ENCODE data around the gene SPATS2L. TPM values are rescaled to one million over a fixed set of nuclear protein-coding genes. Genes with fewer than 3 reads are reported as not detected.

Gene SPATS2L
- total RNA-seq, 4 donors from 2014 or later, result 33.4 to 236 (median 159) TPM

DNA sequence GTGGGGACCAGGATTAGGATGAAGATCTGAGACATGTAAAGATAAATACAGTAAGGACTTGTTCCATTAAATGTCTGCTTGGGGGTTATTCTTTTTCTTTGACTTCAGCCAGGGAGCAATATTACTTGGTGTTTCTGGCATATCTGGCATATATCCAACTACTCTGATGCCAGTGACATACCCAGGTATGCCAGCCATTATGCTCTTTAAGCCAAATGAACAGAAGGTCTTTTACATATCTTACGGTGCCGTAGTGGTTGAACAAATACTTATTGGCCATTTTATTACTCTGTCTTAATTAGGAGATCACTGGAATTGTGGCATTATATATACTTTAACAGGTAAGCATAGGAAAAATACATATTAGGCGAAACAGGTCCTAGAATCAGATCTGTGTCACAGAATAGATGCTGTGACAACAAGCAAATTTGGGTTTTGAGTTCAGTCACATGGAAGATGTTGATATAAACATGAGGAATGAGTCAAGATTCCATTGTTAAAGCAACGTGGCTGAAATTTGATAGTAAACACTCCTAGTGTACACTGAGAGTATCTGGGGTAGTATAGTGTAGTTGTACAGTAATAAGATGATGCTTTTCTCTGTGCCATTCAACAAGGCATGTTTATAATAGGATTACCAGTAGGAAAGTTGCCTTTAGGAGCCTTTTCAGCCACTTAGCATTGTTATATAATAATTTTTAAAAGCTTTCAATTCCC is 140.8 kb downstream of the SPATS2L start:
- TF ChIP-seq, protein P1, sequence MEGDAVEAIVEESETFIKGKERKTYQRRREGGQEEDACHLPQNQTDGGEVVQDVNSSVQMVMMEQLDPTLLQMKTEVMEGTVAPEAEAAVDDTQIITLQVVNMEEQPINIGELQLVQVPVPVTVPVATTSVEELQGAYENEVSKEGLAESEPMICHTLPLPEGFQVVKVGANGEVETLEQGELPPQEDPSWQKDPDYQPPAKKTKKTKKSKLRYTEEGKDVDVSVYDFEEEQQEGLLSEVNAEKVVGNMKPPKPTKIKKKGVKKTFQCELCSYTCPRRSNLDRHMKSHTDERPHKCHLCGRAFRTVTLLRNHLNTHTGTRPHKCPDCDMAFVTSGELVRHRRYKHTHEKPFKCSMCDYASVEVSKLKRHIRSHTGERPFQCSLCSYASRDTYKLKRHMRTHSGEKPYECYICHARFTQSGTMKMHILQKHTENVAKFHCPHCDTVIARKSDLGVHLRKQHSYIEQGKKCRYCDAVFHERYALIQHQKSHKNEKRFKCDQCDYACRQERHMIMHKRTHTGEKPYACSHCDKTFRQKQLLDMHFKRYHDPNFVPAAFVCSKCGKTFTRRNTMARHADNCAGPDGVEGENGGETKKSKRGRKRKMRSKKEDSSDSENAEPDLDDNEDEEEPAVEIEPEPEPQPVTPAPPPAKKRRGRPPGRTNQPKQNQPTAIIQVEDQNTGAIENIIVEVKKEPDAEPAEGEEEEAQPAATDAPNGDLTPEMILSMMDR (IDR thresholded peaks at IDR 0.05), result no peak
- TF ChIP-seq EP300 (IDR thresholded peaks at IDR 0.05; ENCODE audit: low read depth) (no peak), POLR2AphosphoS5 (IDR thresholded peaks at IDR 0.05) (no peak), POLR2A (IDR thresholded peaks at IDR 0.05) (no peak)
- Histone ChIP-seq H3K27me3 (no peaks in the 10 kb centered on the region), H3K27ac (no peak overlapping the region), H3K4me1 (peaks cover 0 to 10% (median 2%) of the 10 kb centered on the region in 4 donors), H3K36me3 (no peaks in the 10 kb centered on the region), H3K9me3 (no peaks in the 10 kb centered on the region), H3K4me3 (no peak overlapping the region)
- in situ Hi-C loops (cut with MboI; ENCODE audit: low pct_ligation_motif_present in 1 of 4, low pct_unique_long_range_greater_than_20kb in 1 of 4, low sequenced_read_pairs in 3 of 4), result no loop called here
- intact Hi-C loops (cut with DNase I; ENCODE audit: low total_unique reads), result no loop called here
- DNase-seq, result no peak
- 79% methylated on average over 4 of the region's 4 CpGs for WGBS, 2 donors (ENCODE audit: low coverage in 1 of 2)

DNA sequence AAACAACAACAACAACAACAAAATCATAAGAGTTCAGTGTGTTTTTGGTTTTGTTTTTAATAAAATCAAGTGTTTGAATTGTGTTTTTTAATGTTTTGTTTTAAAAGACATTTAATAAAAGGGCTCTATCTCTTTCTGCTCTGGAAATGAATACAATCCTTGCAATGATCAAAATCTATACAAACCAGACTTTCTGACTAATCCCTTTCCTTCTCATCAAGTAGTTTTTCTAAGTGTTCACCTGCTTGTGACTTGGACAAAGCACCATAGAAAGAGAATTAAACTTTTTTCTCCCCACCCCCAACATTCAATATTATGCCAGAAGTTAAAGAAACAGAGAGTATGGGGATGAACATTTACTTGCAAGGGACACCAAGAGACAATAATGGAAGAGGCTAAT is 142.0 kb downstream of the SPATS2L start:
- Histone ChIP-seq H3K4me1 (peaks cover 0 to 10% (median 2%) of the 10 kb centered on the region in 4 donors), H3K36me3 (no peaks in the 10 kb centered on the region), H3K4me3 (no peak overlapping the region), H3K27ac (no peak overlapping the region), H3K27me3 (no peaks in the 10 kb centered on the region), H3K9me3 (no peaks in the 10 kb centered on the region)
- no peak for DNase-seq
- intact Hi-C loops (cut with DNase I; ENCODE audit: low total_unique reads), result no loop called here
- in situ Hi-C loops (cut with MboI; ENCODE audit: low pct_ligation_motif_present in 1 of 4, low pct_unique_long_range_greater_than_20kb in 1 of 4, low sequenced_read_pairs in 3 of 4), result no loop called here
- no peak for TF ChIP-seq POLR2AphosphoS5 (IDR thresholded peaks at IDR 0.05)

DNA sequence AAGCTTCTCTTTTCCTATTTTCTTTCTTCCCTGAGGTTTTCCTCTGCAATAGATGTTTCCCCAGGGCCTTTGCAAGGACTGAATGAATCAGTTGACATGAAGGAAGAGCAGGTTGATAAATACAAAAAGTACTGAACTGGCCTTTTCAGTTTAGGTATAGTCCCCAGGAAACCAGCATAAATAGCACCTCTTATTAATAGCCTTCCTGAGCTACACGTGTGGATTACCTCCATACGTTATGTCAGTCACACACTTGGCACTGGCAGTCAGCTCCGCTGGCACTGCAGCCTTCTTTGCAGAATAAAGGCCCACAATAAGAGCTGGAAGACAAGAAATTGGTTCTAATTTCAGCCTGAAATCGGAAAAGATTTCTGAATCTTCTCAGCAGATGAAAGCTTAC is 142.7 kb downstream of the SPATS2L start:
- in situ Hi-C loops (cut with MboI; ENCODE audit: low pct_ligation_motif_present in 1 of 4, low pct_unique_long_range_greater_than_20kb in 1 of 4, low sequenced_read_pairs in 3 of 4) (no loop called here), intact Hi-C loops (cut with DNase I; ENCODE audit: low total_unique reads) (no loop called here)
- 77 to 86% methylated on average over 4 of the region's 4 CpGs for WGBS, 2 donors (ENCODE audit: low coverage in 1 of 2)
- Histone ChIP-seq H3K27ac (no peak overlapping the region), H3K4me3 (no peak overlapping the region), H3K36me3 (no peaks in the 10 kb centered on the region), H3K9me3 (no peaks in the 10 kb centered on the region), H3K4me1 (peaks cover 0 to 13% (median 0%) of the 10 kb centered on the region in 4 donors), H3K27me3 (no peaks in the 10 kb centered on the region)
- DNase-seq, result no peak
- TF ChIP-seq POLR2AphosphoS5 (IDR thresholded peaks at IDR 0.05) (no peak), EP300 (IDR thresholded peaks at IDR 0.05; ENCODE audit: low read depth) (no peak)
- TF ChIP-seq, protein P1 (IDR thresholded peaks at IDR 0.05), result no peak

DNA sequence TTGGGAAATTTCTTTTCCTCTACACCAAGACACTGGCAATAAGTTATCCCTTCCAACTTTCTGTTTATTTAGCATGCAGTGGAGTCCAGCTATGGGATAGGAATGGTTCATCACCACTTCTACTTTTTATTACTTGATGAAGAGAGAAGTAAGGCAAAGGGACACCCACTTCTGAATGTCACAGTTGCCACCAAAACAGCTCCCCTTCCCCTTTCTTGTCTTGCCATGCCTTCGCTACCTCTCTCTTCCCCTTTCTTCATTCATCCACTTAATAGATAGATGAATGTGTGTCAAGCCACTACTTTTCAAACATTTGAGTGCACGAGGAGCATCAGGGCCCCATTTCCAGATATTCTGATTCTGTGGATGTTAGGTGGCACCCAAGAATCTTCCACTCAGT is 143.8 kb downstream of the SPATS2L start:
- Histone ChIP-seq H3K36me3 (no peaks in the 10 kb centered on the region), H3K4me1 (peaks cover 0 to 23% (median 2%) of the 10 kb centered on the region in 4 donors), H3K27me3 (no peaks in the 10 kb centered on the region), H3K9me3 (no peaks in the 10 kb centered on the region), H3K27ac (no peak overlapping the region), H3K4me3 (no peak overlapping the region)
- no peak for DNase-seq
- intact Hi-C loops (cut with DNase I; ENCODE audit: low total_unique reads), result no loop called here
- TF ChIP-seq POLR2AphosphoS5 (IDR thresholded peaks at IDR 0.05), result no peak
- no peak for TF ChIP-seq POLR2A (IDR thresholded peaks at IDR 0.05)
- no peak for TF ChIP-seq EP300 (IDR thresholded peaks at IDR 0.05; ENCODE audit: low read depth)
- TF ChIP-seq, protein P1 (IDR thresholded peaks at IDR 0.05), result no peak
- in situ Hi-C loops (cut with MboI; ENCODE audit: low pct_ligation_motif_present in 1 of 4, low pct_unique_long_range_greater_than_20kb in 1 of 4, low sequenced_read_pairs in 3 of 4), result no loop called here
- WGBS, 2 donors (ENCODE audit: low coverage in 1 of 2), result 83 to 85% methylated on average over 2 of the region's 2 CpGs

DNA sequence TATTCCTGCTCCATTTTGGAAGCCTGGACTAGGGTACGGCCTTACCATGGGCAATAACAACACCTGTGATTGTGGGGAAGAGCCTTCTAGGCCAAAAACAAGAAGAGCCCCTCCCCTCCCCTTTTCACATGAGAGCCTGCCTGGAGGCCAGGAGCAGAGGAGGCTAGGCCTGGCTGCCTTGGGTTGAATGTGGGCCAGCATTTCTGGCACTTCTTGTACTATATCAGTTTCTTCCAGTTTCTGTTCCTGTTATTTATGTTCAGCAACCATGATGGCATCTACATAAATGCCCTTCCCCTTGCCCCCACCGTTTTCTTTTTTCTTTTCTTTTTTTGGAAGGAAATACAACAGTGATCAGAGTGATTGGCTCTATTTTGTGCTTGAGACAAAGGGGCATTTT is 145.0 kb downstream of the SPATS2L start:
- TF ChIP-seq EP300 (IDR thresholded peaks at IDR 0.05; ENCODE audit: low read depth) (no peak), POLR2AphosphoS5 (IDR thresholded peaks at IDR 0.05) (no peak), POLR2A (IDR thresholded peaks at IDR 0.05) (no peak)
- TF ChIP-seq, protein P1 (IDR thresholded peaks at IDR 0.05), result no peak
- intact Hi-C loops (cut with DNase I; ENCODE audit: low total_unique reads) (no loop called here), in situ Hi-C loops (cut with MboI; ENCODE audit: low pct_ligation_motif_present in 1 of 4, low pct_unique_long_range_greater_than_20kb in 1 of 4, low sequenced_read_pairs in 3 of 4) (no loop called here)
- H3K27ac ChIP-seq, result no peak overlapping the region
- no peak overlapping the region for H3K4me3 ChIP-seq
- WGBS, 2 donors (ENCODE audit: low coverage in 1 of 2), result 85 to 88% methylated on average over 2 of the region's 2 CpGs
- no peaks in the 10 kb centered on the region for H3K9me3 ChIP-seq
- no peaks in the 10 kb centered on the region for H3K27me3 ChIP-seq
- H3K36me3 ChIP-seq, result no peaks in the 10 kb centered on the region
- no peak for DNase-seq
- H3K4me1 ChIP-seq, result peaks cover 0 to 32% (median 2%) of the 10 kb centered on the region in 4 donors
